Nephron progenitor cell (in vitro differentiated cells): Measurements from ENCODE around the gene SMDT1.
"Not testable (repeated sequence)": the region's sequence is repeated elsewhere in the genome, so short reads cannot be mapped to it uniquely, and the experiment has no call there.

Source experiments
- DNase-seq: peaks from one replicate; pipeline ENCODE4 v3.0.0; 2021
- H3K27ac Mint-ChIP-seq: 2 replicates; pipeline ENCODE4 v1.8.0; 2021; ENCODE audit warnings: mild to moderate bottlenecking, moderate library complexity, mixed read lengths
- H3K27me3 Mint-ChIP-seq: 2 replicates; pipeline ENCODE4 v1.8.0; 2021; ENCODE audit warnings: mild to moderate bottlenecking, low read depth, mixed read lengths; ENCODE audit not compliant: poor library complexity
- H3K36me3 Mint-ChIP-seq: 2 replicates; pipeline ENCODE4 v1.8.0; 2021; ENCODE audit warnings: low read depth, mixed read lengths
- H3K4me1 Mint-ChIP-seq: 2 replicates; pipeline ENCODE4 v1.8.0; 2021; ENCODE audit warnings: mixed read lengths
- H3K4me3 Mint-ChIP-seq: 2 replicates; pipeline ENCODE4 v1.8.0; 2021; ENCODE audit warnings: mild to moderate bottlenecking, moderate library complexity, mixed read lengths
- H3K9me3 Mint-ChIP-seq: 2 replicates; pipeline ENCODE4 v1.8.0; 2021; ENCODE audit warnings: mild to moderate bottlenecking, moderate library complexity, mixed read lengths
- CTCF ChIP-seq: fragments of 200-600 bp; sonication (generic); IDR thresholded peaks from 2 replicates; pipeline ENCODE4 v1.5.0; 2021; ENCODE audit warnings: antibody characterized with exemption

Gene SMDT1

GRCh38 chr22:42130182-42130581, 50.7 kb downstream of the SMDT1 start:
- not testable (repeated sequence) for DNase-seq, H3K27ac Mint-ChIP-seq, H3K27me3 Mint-ChIP-seq

GRCh38 chr22:42130639-42131431, 51.3 kb downstream of the SMDT1 start, which contains the start of gene CYP2D6:
CYP2D6 (minus strand) TSS chr22:42130810; CDS start chr22:42130791, 19 bp downstream.
- not testable (repeated sequence) for H3K9me3 Mint-ChIP-seq, DNase-seq, H3K4me1 Mint-ChIP-seq, H3K4me3 Mint-ChIP-seq, H3K36me3 Mint-ChIP-seq, H3K27ac Mint-ChIP-seq, H3K27me3 Mint-ChIP-seq

More at GRCh38 chr22:42130182-42130581, 50.7 kb downstream of the SMDT1 start:
- H3K4me3 Mint-ChIP-seq, H3K4me1 Mint-ChIP-seq, H3K9me3 Mint-ChIP-seq, H3K36me3 Mint-ChIP-seq: not testable (repeated sequence)

GRCh38 chr22:42131562-42131961, 52.1 kb downstream of the SMDT1 start:
- Mint-ChIP-seq H3K4me1 (peaks cover 9% of the 10 kb centered on the region), H3K36me3 (peaks cover 5% of the 10 kb centered on the region), H3K27ac (no peak overlapping the region), H3K9me3 (peaks cover 4% of the 10 kb centered on the region), H3K27me3 (no peaks in the 10 kb centered on the region), H3K4me3 (no peak overlapping the region)
- no peak for TF ChIP-seq CTCF
- no peak for DNase-seq

- Mint-ChIP-seq H3K27me3 (no peaks in the 10 kb centered on the region), H3K27ac (no peak overlapping the region), H3K9me3 (peaks cover 4% of the 10 kb centered on the region), H3K4me3 (no peak overlapping the region), H3K4me1 (peaks cover 9% of the 10 kb centered on the region), H3K36me3 (peaks cover 5% of the 10 kb centered on the region)
- TF ChIP-seq CTCF, result no peak
- no peak for DNase-seq
These were observed 53.0 kb downstream of the SMDT1 start for GRCh38 chr22:42132457-42132856.
